ENCODE measurements around the gene ING5.

DNA sequence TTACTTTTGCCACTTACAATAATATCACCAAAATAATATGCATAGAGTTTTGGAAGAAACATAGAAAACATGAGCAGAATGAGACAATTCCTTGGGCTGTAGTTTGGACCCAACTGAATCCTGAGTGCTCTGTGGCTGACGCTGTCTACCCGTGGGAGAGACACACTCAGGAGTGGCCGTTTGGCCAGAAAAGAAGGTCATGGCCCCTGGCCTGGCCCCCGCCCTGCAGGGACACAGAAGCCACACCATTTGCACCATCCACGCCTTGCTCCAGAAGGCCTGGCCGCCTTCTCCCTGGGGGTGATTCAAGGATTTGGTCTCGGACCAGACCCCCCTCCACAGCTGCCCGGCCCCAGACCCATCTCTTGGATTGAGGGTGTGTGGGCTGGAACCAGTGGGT is 26.2 kb downstream of the ING5 start:
- TF ChIP-seq, protein P1, sequence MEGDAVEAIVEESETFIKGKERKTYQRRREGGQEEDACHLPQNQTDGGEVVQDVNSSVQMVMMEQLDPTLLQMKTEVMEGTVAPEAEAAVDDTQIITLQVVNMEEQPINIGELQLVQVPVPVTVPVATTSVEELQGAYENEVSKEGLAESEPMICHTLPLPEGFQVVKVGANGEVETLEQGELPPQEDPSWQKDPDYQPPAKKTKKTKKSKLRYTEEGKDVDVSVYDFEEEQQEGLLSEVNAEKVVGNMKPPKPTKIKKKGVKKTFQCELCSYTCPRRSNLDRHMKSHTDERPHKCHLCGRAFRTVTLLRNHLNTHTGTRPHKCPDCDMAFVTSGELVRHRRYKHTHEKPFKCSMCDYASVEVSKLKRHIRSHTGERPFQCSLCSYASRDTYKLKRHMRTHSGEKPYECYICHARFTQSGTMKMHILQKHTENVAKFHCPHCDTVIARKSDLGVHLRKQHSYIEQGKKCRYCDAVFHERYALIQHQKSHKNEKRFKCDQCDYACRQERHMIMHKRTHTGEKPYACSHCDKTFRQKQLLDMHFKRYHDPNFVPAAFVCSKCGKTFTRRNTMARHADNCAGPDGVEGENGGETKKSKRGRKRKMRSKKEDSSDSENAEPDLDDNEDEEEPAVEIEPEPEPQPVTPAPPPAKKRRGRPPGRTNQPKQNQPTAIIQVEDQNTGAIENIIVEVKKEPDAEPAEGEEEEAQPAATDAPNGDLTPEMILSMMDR (conservative IDR thresholded peaks at IDR 0.05; ENCODE audit: low read length), result no peak
- TF ChIP-seq EZH2phosphoT487 (IDR thresholded peaks at IDR 0.05; ENCODE audit: borderline replicate concordance, low read depth, low read length), result no peak

Measured in OCI-LY7 (cell line).